NT2/D1 (cell line): ENCODE measurements around the gene NRBF2.

Experiments used
- SUZ12 ChIP-seq: IDR thresholded peaks from 2 replicates; pipeline ENCODE4 v1.6.1; 2011; ENCODE audit not compliant: insufficient read length, insufficient read depth; ENCODE audit errors: extremely low read depth
- YY1 ChIP-seq: IDR thresholded peaks from 2 replicates; pipeline ENCODE4 v1.6.1; 2011; ENCODE audit not compliant: insufficient read length, insufficient read depth

DNA sequence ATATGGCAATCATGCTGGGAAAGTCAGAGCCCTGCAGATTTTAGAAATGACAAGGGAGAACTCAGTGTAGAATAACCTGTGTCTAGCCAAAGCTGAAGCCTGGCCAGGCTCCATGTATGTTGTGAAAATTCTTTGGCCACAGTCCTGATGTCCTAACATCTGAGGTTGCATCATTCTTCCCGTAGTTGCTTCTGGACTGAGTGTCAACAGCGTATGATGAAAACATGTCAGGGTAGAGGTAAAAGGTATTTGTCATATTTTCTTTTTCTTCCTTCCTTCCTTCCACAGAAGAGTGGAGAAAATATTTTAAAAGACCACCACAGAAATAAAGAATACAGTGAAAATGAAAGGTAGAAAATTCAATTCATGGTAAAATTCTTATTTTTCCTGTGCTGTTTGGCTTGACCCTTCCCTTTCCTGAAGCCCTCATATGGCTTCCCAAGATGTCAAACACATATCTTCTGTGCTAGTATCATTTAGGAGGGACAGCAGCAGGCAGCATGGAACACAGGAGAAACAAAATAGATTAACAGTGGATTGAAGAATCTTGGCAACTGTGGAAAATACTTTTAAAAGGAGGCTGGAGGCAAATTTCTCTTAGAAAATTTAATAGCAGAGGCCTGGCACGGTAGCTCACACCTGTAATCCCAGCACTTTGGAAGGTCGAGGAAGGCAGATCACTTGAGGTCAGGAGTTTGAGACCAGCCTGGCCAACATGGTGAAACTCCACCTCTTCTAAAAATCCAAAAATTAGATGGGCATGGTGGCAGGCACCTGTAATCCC is 18.9 kb upstream of the NRBF2 start:
- TF ChIP-seq SUZ12 (no peak), YY1 (no peak)
